HCT116 (cell line): Measurements from ENCODE around the gene CHAC1.

ENCODE experiments used
- CBX3 ChIP-seq: IDR thresholded peaks from 2 replicates; pipeline ENCODE4 v1.6.1; 2012; ENCODE audit warnings: low read depth
- CEBPB ChIP-seq: IDR thresholded peaks from 2 replicates; pipeline ENCODE4 v1.6.1; 2012; ENCODE audit warnings: low read depth
- EGR1 ChIP-seq: IDR thresholded peaks from 2 replicates; pipeline ENCODE4 v1.6.1; 2012; ENCODE audit warnings: low read depth
- EZH2 ChIP-seq: fragments of 200-600 bp; sonication (generic); IDR thresholded peaks from 2 replicates; pipeline ENCODE4 v1.6.1; 2017; ENCODE audit warnings: antibody characterized with exemption, mixed run types
- JUND ChIP-seq: IDR thresholded peaks from 2 replicates; pipeline ENCODE4 v1.6.1; 2012
- POLR2A ChIP-seq: IDR thresholded peaks from 2 replicates; pipeline ENCODE4 v1.7.0; 2011; ENCODE audit warnings: borderline replicate concordance; ENCODE audit not compliant: insufficient read depth, insufficient read length; ENCODE audit errors: extremely low read depth
- SP1 ChIP-seq: IDR thresholded peaks from 2 replicates; pipeline ENCODE4 v1.6.1; 2012; ENCODE audit warnings: low read depth
- YY1 ChIP-seq: IDR thresholded peaks from 2 replicates; pipeline ENCODE4 v1.6.1; 2011; ENCODE audit warnings: low read length, low read depth, moderate library complexity, mild to moderate bottlenecking; ENCODE audit not compliant: insufficient replicate concordance; ENCODE audit errors: extremely low read depth
- ZNF274 ChIP-seq: fragments of 200-500 bp; sonication (Bioruptor generic); IDR thresholded peaks from 2 replicates; pipeline ENCODE4 v1.6.1; 2014; ENCODE audit warnings: mild to moderate bottlenecking, low read depth, low read length, inconsistent platforms
- TF ChIP-seq, protein P1 (sequence below), 3 experiments: fragments of 200-600 bp in 1 of 3; sonication (generic) in 1 of 3; IDR thresholded peaks in 2 of 3; conservative IDR thresholded peaks in 1 of 3; 2 replicates each; pipeline ENCODE4 v1.5.1; 2012 to 2017; ENCODE audit warnings: low read depth in 2 of 3, low read length in 2 of 3, antibody characterized with exemption in 1 of 3, borderline replicate concordance in 1 of 3, control low read depth in 1 of 3, mild to moderate bottlenecking in 1 of 3, mixed read lengths in 1 of 3, mixed run types in 1 of 3, moderate library complexity in 1 of 3; ENCODE audit not compliant: insufficient read depth in 1 of 3
- TF ChIP-seq, protein P2 (sequence below): IDR thresholded peaks from 2 replicates; pipeline ENCODE4 v1.6.1; 2012; ENCODE audit warnings: low read depth
- TF ChIP-seq, protein P3 (sequence below): IDR thresholded peaks from 2 replicates; pipeline ENCODE4 v1.6.1; 2012

DNA sequence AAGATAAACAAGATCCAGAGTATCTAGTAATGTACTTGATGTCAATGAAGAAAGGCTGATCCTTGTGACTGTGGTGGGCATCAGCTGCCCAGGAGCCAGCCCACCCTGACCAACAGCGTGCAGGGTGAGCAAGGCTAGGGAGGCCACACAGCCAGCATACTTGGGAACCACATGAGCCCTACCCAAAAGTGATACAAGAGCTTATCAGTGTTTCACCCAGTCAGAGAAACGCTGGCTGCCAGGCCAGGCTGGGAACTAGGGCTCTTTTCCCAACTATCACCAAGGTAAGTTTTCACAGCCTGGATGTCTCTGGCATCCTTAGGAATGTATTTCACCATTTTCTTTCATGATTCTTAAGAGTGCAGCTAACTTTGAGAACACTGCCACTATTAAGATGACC lies 24.9 kb downstream of the CHAC1 start:
- TF ChIP-seq, protein P1, sequence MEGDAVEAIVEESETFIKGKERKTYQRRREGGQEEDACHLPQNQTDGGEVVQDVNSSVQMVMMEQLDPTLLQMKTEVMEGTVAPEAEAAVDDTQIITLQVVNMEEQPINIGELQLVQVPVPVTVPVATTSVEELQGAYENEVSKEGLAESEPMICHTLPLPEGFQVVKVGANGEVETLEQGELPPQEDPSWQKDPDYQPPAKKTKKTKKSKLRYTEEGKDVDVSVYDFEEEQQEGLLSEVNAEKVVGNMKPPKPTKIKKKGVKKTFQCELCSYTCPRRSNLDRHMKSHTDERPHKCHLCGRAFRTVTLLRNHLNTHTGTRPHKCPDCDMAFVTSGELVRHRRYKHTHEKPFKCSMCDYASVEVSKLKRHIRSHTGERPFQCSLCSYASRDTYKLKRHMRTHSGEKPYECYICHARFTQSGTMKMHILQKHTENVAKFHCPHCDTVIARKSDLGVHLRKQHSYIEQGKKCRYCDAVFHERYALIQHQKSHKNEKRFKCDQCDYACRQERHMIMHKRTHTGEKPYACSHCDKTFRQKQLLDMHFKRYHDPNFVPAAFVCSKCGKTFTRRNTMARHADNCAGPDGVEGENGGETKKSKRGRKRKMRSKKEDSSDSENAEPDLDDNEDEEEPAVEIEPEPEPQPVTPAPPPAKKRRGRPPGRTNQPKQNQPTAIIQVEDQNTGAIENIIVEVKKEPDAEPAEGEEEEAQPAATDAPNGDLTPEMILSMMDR (IDR thresholded peaks at IDR 0.05 in 2 of 3, conservative IDR thresholded peaks at IDR 0.05 in 1 of 3; ENCODE audit: borderline replicate concordance in 1 of 3, insufficient read depth in 1 of 3, low read depth in 2 of 3, low read length in 2 of 3): no peak
- TF ChIP-seq CBX3 (no peak), JUND (no peak), YY1 (no peak), CEBPB (no peak), POLR2A (no peak), EZH2 (no peak), EGR1 (no peak), ZNF274 (no peak), SP1 (no peak)
- TF ChIP-seq, protein P2, sequence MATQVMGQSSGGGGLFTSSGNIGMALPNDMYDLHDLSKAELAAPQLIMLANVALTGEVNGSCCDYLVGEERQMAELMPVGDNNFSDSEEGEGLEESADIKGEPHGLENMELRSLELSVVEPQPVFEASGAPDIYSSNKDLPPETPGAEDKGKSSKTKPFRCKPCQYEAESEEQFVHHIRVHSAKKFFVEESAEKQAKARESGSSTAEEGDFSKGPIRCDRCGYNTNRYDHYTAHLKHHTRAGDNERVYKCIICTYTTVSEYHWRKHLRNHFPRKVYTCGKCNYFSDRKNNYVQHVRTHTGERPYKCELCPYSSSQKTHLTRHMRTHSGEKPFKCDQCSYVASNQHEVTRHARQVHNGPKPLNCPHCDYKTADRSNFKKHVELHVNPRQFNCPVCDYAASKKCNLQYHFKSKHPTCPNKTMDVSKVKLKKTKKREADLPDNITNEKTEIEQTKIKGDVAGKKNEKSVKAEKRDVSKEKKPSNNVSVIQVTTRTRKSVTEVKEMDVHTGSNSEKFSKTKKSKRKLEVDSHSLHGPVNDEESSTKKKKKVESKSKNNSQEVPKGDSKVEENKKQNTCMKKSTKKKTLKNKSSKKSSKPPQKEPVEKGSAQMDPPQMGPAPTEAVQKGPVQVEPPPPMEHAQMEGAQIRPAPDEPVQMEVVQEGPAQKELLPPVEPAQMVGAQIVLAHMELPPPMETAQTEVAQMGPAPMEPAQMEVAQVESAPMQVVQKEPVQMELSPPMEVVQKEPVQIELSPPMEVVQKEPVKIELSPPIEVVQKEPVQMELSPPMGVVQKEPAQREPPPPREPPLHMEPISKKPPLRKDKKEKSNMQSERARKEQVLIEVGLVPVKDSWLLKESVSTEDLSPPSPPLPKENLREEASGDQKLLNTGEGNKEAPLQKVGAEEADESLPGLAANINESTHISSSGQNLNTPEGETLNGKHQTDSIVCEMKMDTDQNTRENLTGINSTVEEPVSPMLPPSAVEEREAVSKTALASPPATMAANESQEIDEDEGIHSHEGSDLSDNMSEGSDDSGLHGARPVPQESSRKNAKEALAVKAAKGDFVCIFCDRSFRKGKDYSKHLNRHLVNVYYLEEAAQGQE: no peak
- TF ChIP-seq, protein P3, sequence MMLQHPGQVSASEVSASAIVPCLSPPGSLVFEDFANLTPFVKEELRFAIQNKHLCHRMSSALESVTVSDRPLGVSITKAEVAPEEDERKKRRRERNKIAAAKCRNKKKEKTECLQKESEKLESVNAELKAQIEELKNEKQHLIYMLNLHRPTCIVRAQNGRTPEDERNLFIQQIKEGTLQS: no peak
